GM10266 (cell line): ENCODE results near the gene DNAH17.

Experiments
- DNase-seq: peaks from one replicate; pipeline ENCODE4 v3.0.0; 2012; ENCODE audit errors: extremely low spot score
- CTCF ChIP-seq: IDR thresholded peaks from 2 replicates; pipeline ENCODE4 v1.5.1; 2012; ENCODE audit warnings: mild to moderate bottlenecking, low read depth; ENCODE audit not compliant: control insufficient read depth, insufficient read depth; ENCODE audit errors: missing control alignments

The DNAH17 gene

GRCh38 chr17:78602246-78602645, 25.1 kb upstream of the DNAH17 start:
- TF ChIP-seq CTCF: no peak
- no peak for DNase-seq

GRCh38 chr17:78601577-78602190, 24.5 kb upstream of the DNAH17 start:
- DNase-seq: no peak
- no peak for TF ChIP-seq CTCF

- no peak for DNase-seq
- TF ChIP-seq CTCF: no peak
These were observed 23.1 kb upstream of the DNAH17 start for GRCh38 chr17:78600181-78600721.

GRCh38 chr17:78599419-78599818, 22.2 kb upstream of the DNAH17 start:
- DNase-seq: no peak

GRCh38 chr17:78598013-78598471, 20.8 kb upstream of the DNAH17 start:
- no peak for TF ChIP-seq CTCF
- no peak for DNase-seq

More at GRCh38 chr17:78599419-78599818, 22.2 kb upstream of the DNAH17 start:
- TF ChIP-seq CTCF: no peak

GRCh38 chr17:78596871-78597764, 19.9 kb upstream of the DNAH17 start:
- DNase-seq: no peak
- TF ChIP-seq CTCF: no peak
